Neural progenitor cell (in vitro differentiated cells): ENCODE results near the gene TMCO4. TPM values are rescaled to one million over a fixed set of nuclear protein-coding genes. Genes with fewer than 3 reads are reported as not detected.

Experiments
- DNase-seq: peaks from one replicate; pipeline ENCODE4 v3.0.0-alpha.2; 2016; ENCODE audit warnings: low spot score
- H2AFZ ChIP-seq: fragments of 200-600 bp; sonication (generic); replicated peaks from 2 replicates; pipeline ENCODE4 v1.6.1; 2016; ENCODE audit warnings: antibody characterized with exemption
- H3F3A ChIP-seq: fragments of 200-600 bp; sonication (generic); 2 replicates; pipeline ENCODE4 v1.6.1; 2016; ENCODE audit warnings: antibody characterized with exemption, low read depth
- H3K27ac ChIP-seq: fragments of 200-600 bp; sonication (generic); 2 replicates; pipeline ENCODE4 v1.5.1; 2016; ENCODE audit warnings: mild to moderate bottlenecking
- H3K27me3 ChIP-seq: fragments of 200-600 bp; sonication (generic); 2 replicates; pipeline ENCODE4 v1.6.1; 2016; ENCODE audit warnings: mild to moderate bottlenecking, moderate library complexity
- H3K36me3 ChIP-seq: fragments of 200-600 bp; sonication (generic); 2 replicates; pipeline ENCODE4 v1.5.1; 2016
- H3K4me1 ChIP-seq: fragments of 200-600 bp; sonication (generic); 2 replicates; pipeline ENCODE4 v1.6.1; 2016; ENCODE audit warnings: mixed run types
- H3K4me2 ChIP-seq: fragments of 200-600 bp; sonication (generic); 2 replicates; pipeline ENCODE4 v1.6.1; 2016
- H3K4me3 ChIP-seq: fragments of 200-600 bp; sonication (generic); 2 replicates; pipeline ENCODE4 v1.5.1; 2016
- H3K79me2 ChIP-seq: fragments of 200-600 bp; sonication (generic); 2 replicates; pipeline ENCODE4 v1.6.1; 2016; ENCODE audit warnings: low read depth
- H3K9ac ChIP-seq: fragments of 200-600 bp; sonication (generic); 2 replicates; pipeline ENCODE4 v1.6.1; 2016
- H3K9me3 ChIP-seq: fragments of 200-600 bp; sonication (generic); 2 replicates; pipeline ENCODE4 v1.5.1; 2016; ENCODE audit warnings: low read depth
- H4K20me1 ChIP-seq: fragments of 200-600 bp; sonication (generic); 2 replicates; pipeline ENCODE4 v1.6.1; 2016; ENCODE audit warnings: low read depth
- H3K27ac Mint-ChIP-seq: 3 replicates; pipeline ENCODE4 v1.8.0; 2021; ENCODE audit warnings: mixed read lengths
- H3K27me3 Mint-ChIP-seq: 2 replicates; pipeline ENCODE4 v1.8.0; 2022; ENCODE audit warnings: low read depth, mild to moderate bottlenecking, inconsistent platforms, moderate library complexity, mixed read lengths; ENCODE audit not compliant: insufficient read depth
- H3K36me3 Mint-ChIP-seq: 3 replicates; pipeline ENCODE4 v1.8.0; 2021; ENCODE audit warnings: mixed read lengths
- H3K4me1 Mint-ChIP-seq: 3 replicates; pipeline ENCODE4 v1.8.0; 2021; ENCODE audit warnings: mixed read lengths
- H3K4me3 Mint-ChIP-seq: 3 replicates; pipeline ENCODE4 v1.8.0; 2021; ENCODE audit warnings: mild to moderate bottlenecking, moderate library complexity, mixed read lengths
- H3K9me3 Mint-ChIP-seq: 3 replicates; pipeline ENCODE4 v1.8.0; 2020; ENCODE audit warnings: mixed read lengths
- CTCF ChIP-seq: fragments of 200-600 bp; sonication (generic); IDR thresholded peaks from 2 replicates; pipeline ENCODE4 v1.5.1; 2017; ENCODE audit warnings: antibody characterized with exemption, mild to moderate bottlenecking
- EZH2 ChIP-seq: fragments of 200-600 bp; sonication (generic); IDR thresholded peaks from 2 replicates; pipeline ENCODE4 v1.6.1; 2017; ENCODE audit warnings: antibody characterized with exemption, mild to moderate bottlenecking, moderate library complexity
- EZH2phosphoT487 ChIP-seq: fragments of 200-600 bp; sonication (generic); IDR thresholded peaks from 2 replicates; pipeline ENCODE4 v1.6.1; 2017; ENCODE audit warnings: antibody characterized with exemption
- total RNA-seq: library from RNA; depleted of rRNA; stranded (reverse); fragments of >200 nt; gene quantifications from 2 replicates; pipeline ENCODE4 v1.2.3, GENCODE V29; 2015; ENCODE audit warnings: low replicate concordance

TMCO4 gene
- total RNA-seq, 1 donor from 2014 or later = 0.30 TPM

GRCh38 chr1:19633106-19633505, 166.6 kb downstream of the TMCO4 start:
- H3F3A ChIP-seq = no peaks in the 10 kb centered on the region
- H3K36me3 ChIP-seq = no peaks in the 10 kb centered on the region
- H4K20me1 ChIP-seq = no peaks in the 10 kb centered on the region
- no peaks in the 10 kb centered on the region for H3K9me3 Mint-ChIP-seq
- no peaks in the 10 kb centered on the region for H3K27me3 ChIP-seq
- no peak for DNase-seq
- H3K27ac ChIP-seq = no peak overlapping the region
- H3K36me3 Mint-ChIP-seq = peaks cover 7% of the 10 kb centered on the region
- H3K4me2 ChIP-seq = no peak overlapping the region
- no peaks in the 10 kb centered on the region for H3K79me2 ChIP-seq
- TF ChIP-seq CTCF (no peak), EZH2phosphoT487 (no peak), EZH2 (no peak)
- H3K4me1 Mint-ChIP-seq = no peaks in the 10 kb centered on the region
- H3K27ac Mint-ChIP-seq = no peak overlapping the region
- H3K9ac ChIP-seq = no peak overlapping the region
- H3K9me3 ChIP-seq = no peaks in the 10 kb centered on the region
- no peak overlapping the region for H2AFZ ChIP-seq
- no peaks in the 10 kb centered on the region for H3K4me1 ChIP-seq
- H3K4me3 Mint-ChIP-seq = no peak overlapping the region
- no peak overlapping the region for H3K4me3 ChIP-seq
- peaks cover 2% of the 10 kb centered on the region for H3K27me3 Mint-ChIP-seq

Other genes starting within 250 kb of the TMCO4 start
- 2.4 and 7.7 TPM in 2 replicates for gene NBL1, start 155.6 kb downstream of the TMCO4 start, total RNA-seq
- gene HTR6, start 135.0 kb downstream of the TMCO4 start, total RNA-seq = 0.25 TPM in 1 of 2 replicates, not detected in the other
- gene RNF186, start 15.4 kb upstream of the TMCO4 start, total RNA-seq = not detected in 2 replicates
- gene OTUD3, start 82.5 kb upstream of the TMCO4 start, total RNA-seq = 22.3 and 28.6 TPM in 2 replicates
- not detected in 2 replicates for gene PLA2G2E, start 123.7 kb upstream of the TMCO4 start, total RNA-seq
- not detected in 2 replicates for gene PLA2G2A, start 179.7 kb upstream of the TMCO4 start, total RNA-seq